GM18508 (cell line): ENCODE data around the gene CABLES1.

ENCODE experiments used
- ATAC-seq: cut with Tn5 transposase; IDR thresholded peaks from one replicate; pipeline ENCODE4 v1.9.1; 2021; ENCODE audit warnings: moderate number of reproducible peaks; ENCODE audit not compliant: insufficient read depth, unreplicated experiment

The CABLES1 gene

GRCh38 chr18:23189768-23190661, 54.7 kb downstream of the CABLES1 start:
- ATAC-seq: no peak

- no peak for ATAC-seq
Observed at GRCh38 chr18:23191232-23191631, 55.9 kb downstream of the CABLES1 start.

GRCh38 chr18:23193742-23194141, 58.5 kb downstream of the CABLES1 start:
- no peak for ATAC-seq

- ATAC-seq: no peak
Observed at GRCh38 chr18:23194155-23194996, 59.1 kb downstream of the CABLES1 start.

- no peak for ATAC-seq
Observed at GRCh38 chr18:23194997-23195957, 60.0 kb downstream of the CABLES1 start.

- ATAC-seq: no peak
Observed at GRCh38 chr18:23196119-23197007, 61.1 kb downstream of the CABLES1 start.

- no peak for ATAC-seq
Observed at GRCh38 chr18:23198217-23198845, 63.0 kb downstream of the CABLES1 start.

GRCh38 chr18:23200756-23201155, 65.5 kb downstream of the CABLES1 start:
- ATAC-seq: no peak

GRCh38 chr18:23201741-23202140, 66.5 kb downstream of the CABLES1 start:
- no peak for ATAC-seq

GRCh38 chr18:23203891-23204432, 68.7 kb downstream of the CABLES1 start:
- no peak for ATAC-seq

GRCh38 chr18:23204589-23205235, 69.4 kb downstream of the CABLES1 start:
- ATAC-seq: no peak

- no peak for ATAC-seq
Observed at GRCh38 chr18:23205980-23206379, 70.7 kb downstream of the CABLES1 start.

- no peak for ATAC-seq
Observed at GRCh38 chr18:23207191-23207955, 72.1 kb downstream of the CABLES1 start.

GRCh38 chr18:23207994-23208393, 72.7 kb downstream of the CABLES1 start:
- ATAC-seq: no peak

GRCh38 chr18:23208600-23208999, 73.3 kb downstream of the CABLES1 start:
- no peak for ATAC-seq

GRCh38 chr18:23209031-23209430, 73.7 kb downstream of the CABLES1 start:
- ATAC-seq: no peak

- no peak for ATAC-seq
Observed at GRCh38 chr18:23209796-23210195, 74.5 kb downstream of the CABLES1 start.
